ENCODE results near the gene CMTM1. TPM values are rescaled to one million over a fixed set of nuclear protein-coding genes. Genes with fewer than 3 reads are reported as not detected.
A peak's percentile ranks its signal among the peaks of the same experiment; 100 is the strongest.

Gene CMTM1
- total RNA-seq, 1 experiment from 2014 or later = 2.6 TPM

DNA sequence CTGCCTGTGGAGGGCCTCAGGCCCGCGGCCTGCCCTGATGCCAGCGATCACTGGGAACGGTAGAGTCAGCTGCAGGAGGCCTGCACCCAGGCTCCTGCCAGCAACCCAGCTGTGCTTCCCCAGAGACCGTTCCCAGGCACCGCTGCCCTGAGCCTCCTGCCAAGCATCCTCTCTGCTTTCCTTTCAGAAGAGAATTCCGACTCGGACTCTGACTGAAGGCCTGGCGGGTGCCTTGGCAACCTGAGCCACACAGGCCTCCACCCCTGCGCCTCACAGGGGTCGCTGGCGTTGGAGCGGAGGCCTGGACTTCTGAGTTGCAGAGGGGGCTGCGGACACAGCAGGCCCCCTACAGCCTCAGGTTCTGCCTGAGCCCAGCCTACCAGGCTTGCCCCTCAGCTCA, 46.2 kb downstream of the CMTM1 start:
- Histone ChIP-seq H2BK5ac (ENCODE audit: insufficient read length, low read length) (no peak overlapping the region), H3K18ac (ENCODE audit: insufficient read length, low read depth, low read length) (no peak overlapping the region), H3T11ph (ENCODE audit: low read length) (no peak overlapping the region), H3K23ac (ENCODE audit: insufficient read length, low read depth, low read length) (no peak overlapping the region), H2BK120ac (ENCODE audit: low read depth, low read length, poor library complexity, severe bottlenecking) (no peak overlapping the region), H3K4me1 (ENCODE audit: insufficient read depth, low read length) (peaks cover 5% of the 10 kb centered on the region; the same call in 1 of the 2 replicates), H3K9ac (ENCODE audit: extremely low read depth, insufficient read length, low read length) (no peak overlapping the region), H3K4ac (ENCODE audit: low read depth, low read length) (no peak overlapping the region), H2BK15ac (ENCODE audit: low read depth, low read length) (no peak overlapping the region), H2BK20ac (ENCODE audit: low read depth, low read length, poor library complexity, severe bottlenecking) (no peak overlapping the region), H3K27me3 (ENCODE audit: insufficient read depth, low read length) (no peaks in the 10 kb centered on the region), H3K14ac (ENCODE audit: insufficient read depth, low read length) (no peak overlapping the region), H3K4me2 (ENCODE audit: insufficient read depth, insufficient read length, low read length) (no peak overlapping the region), H3K79me2 (ENCODE audit: insufficient read depth, low read length) (no peaks in the 10 kb centered on the region), H4K8ac (replicated peaks; ENCODE audit: insufficient read length, low read depth, low read length) (no peak overlapping the region), H3K23me2 (ENCODE audit: insufficient read length, low read depth, low read length, poor library complexity, severe bottlenecking) (no peaks in the 10 kb centered on the region), H4K20me1 (ENCODE audit: control insufficient read depth, insufficient read depth, insufficient read length) (no peaks in the 10 kb centered on the region), H4K91ac (ENCODE audit: insufficient read length, low read depth, low read length) (no peak overlapping the region), H3K9me3 (ENCODE audit: control insufficient read depth, low read depth, low read length) (no peaks in the 10 kb centered on the region), H2AFZ (ENCODE audit: low read length) (no peak overlapping the region), H2BK12ac (ENCODE audit: insufficient read length, low read depth, low read length) (no peak overlapping the region), H3K27ac (ENCODE audit: insufficient read length, low read depth, low read length) (no peak overlapping the region), H2AK5ac (ENCODE audit: insufficient read length, low read length) (no peak overlapping the region), H3K79me1 (ENCODE audit: insufficient read depth, low read depth, low read length, poor library complexity, severe bottlenecking) (no peaks in the 10 kb centered on the region), H4K5ac (ENCODE audit: insufficient read length, low read depth, low read length) (no peak overlapping the region), H3K56ac (ENCODE audit: insufficient read length, low read depth, low read length) (no peak overlapping the region)
- H3K36me3 Mint-ChIP-seq (ENCODE audit: insufficient read depth in 1 of 3, low read depth in 3 of 3) = peaks cover 40 to 67% (median 67%) of the 10 kb centered on the region in 3 experiments
- TF ChIP-seq, protein P1, sequence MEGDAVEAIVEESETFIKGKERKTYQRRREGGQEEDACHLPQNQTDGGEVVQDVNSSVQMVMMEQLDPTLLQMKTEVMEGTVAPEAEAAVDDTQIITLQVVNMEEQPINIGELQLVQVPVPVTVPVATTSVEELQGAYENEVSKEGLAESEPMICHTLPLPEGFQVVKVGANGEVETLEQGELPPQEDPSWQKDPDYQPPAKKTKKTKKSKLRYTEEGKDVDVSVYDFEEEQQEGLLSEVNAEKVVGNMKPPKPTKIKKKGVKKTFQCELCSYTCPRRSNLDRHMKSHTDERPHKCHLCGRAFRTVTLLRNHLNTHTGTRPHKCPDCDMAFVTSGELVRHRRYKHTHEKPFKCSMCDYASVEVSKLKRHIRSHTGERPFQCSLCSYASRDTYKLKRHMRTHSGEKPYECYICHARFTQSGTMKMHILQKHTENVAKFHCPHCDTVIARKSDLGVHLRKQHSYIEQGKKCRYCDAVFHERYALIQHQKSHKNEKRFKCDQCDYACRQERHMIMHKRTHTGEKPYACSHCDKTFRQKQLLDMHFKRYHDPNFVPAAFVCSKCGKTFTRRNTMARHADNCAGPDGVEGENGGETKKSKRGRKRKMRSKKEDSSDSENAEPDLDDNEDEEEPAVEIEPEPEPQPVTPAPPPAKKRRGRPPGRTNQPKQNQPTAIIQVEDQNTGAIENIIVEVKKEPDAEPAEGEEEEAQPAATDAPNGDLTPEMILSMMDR (conservative IDR thresholded peaks at IDR 0.05) = no peak
- H3K4me1 Mint-ChIP-seq = peaks cover 31 to 41% of the 10 kb centered on the region in 2 experiments
- DNase-seq = no peak
- H3K27ac Mint-ChIP-seq = 0 out of 7 replicates have a peak overlapping the region, but pooled peaks of 1 of the 3 experiments have one; percentile 52
- WGBS (ENCODE audit: extremely low coverage, insufficient read length, low lambda C conversion rate) = no CpG with 5 or more reads among the region's 14 CpGs
- no peaks in the 10 kb centered on the region; a peak in 1 of 5 replicates for H3K9me3 Mint-ChIP-seq
- no peak overlapping the region for H3K4me3 Mint-ChIP-seq
- H3K27me3 Mint-ChIP-seq (ENCODE audit: low read depth) = no peaks in the 10 kb centered on the region; the same call in none of the 2 replicates

All from H9 (cell line).